Right cardiac atrium (tissue), 5 donors: ENCODE data around the gene ABI3BP. TPM values are rescaled to one million over a fixed set of nuclear protein-coding genes. Genes with fewer than 3 reads are reported as not detected.
"Not testable (repeated sequence)": the region's sequence is repeated elsewhere in the genome, so short reads cannot be mapped to it uniquely, and the experiment has no call there.

Experiments used
- ATAC-seq, 2 donors: fragments of 200-7000 bp; cut with Tn5 transposase; one replicate each; pipeline versions ENCODE4 v1.8.0 to v1.9.1; 2020; ENCODE audit warnings: moderate library complexity in 2 of 2, mild to moderate bottlenecking in 1 of 2
- DNase-seq, 3 donors: peaks; one replicate each; pipeline ENCODE4 v3.0.0-alpha.2; 2020
- H3K27ac ChIP-seq: one replicate; pipeline ENCODE4 v1.5.1; 2013; ENCODE audit warnings: mild to moderate bottlenecking, low read length, control low read depth, moderate library complexity
- H3K27me3 ChIP-seq: one replicate; pipeline ENCODE4 v1.6.1; 2013; ENCODE audit not compliant: control insufficient read depth, insufficient read depth
- H3K4me1 ChIP-seq: one replicate; pipeline ENCODE4 v1.6.1; 2013; ENCODE audit warnings: low read length; ENCODE audit not compliant: control insufficient read depth, insufficient read depth
- H3K4me3 ChIP-seq: one replicate; pipeline ENCODE4 v1.5.1; 2013; ENCODE audit warnings: low read length, control low read depth
- H3K9me3 ChIP-seq: one replicate; pipeline ENCODE4 v1.6.1; 2013; ENCODE audit warnings: low read length; ENCODE audit not compliant: control insufficient read depth
- WGBS: extraction: QIAGEN DNeasy Blood & Tissue Kit; methylation state at CpG from one replicate; pipeline ENCODE4 v1.1.7; 2013; 5-methylcytosine and 5-hydroxymethylcytosine counted together
- intact Hi-C, 4 donors: fragments of 100-400 bp; cut with DNase I; formaldehyde crosslinking; loops; one replicate each; pipeline versions ENCODE4 v1.11.0 to v1.14.0; 2022 to 2023
- polyA plus RNA-seq: library from polyadenylated mRNA; stranded (reverse); fragments of 200-250 nt; gene quantifications from one replicate; pipeline ENCODE4 v1.2.3, GENCODE V29; 2013
- total RNA-seq, 4 donors: library from RNA; stranded (reverse); fragmentation: NEBNext Ultra II Directional; extraction: Animal tissue kit (Norgen Biotek cat#: 25700); gene quantifications; one replicate each; pipeline ENCODE4 v1.2.1, GENCODE V29; 2021
- donor health status: healthy with polysubstance abuse.
- donor health status: DM: no; HTN: yes; CAD: no.
- donor health status: DM: no; HTN: no; CAD: no.
- donor health status: DM: no; HTN: yes; CAD: no; lungs with severe emphysema.
- donor health status: DM: yes; HTN: yes; CAD: no.

Gene ABI3BP
- total and polyA plus RNA-seq, 5 donors, result 14.5 to 69.5 (median 49.7) TPM

DNA sequence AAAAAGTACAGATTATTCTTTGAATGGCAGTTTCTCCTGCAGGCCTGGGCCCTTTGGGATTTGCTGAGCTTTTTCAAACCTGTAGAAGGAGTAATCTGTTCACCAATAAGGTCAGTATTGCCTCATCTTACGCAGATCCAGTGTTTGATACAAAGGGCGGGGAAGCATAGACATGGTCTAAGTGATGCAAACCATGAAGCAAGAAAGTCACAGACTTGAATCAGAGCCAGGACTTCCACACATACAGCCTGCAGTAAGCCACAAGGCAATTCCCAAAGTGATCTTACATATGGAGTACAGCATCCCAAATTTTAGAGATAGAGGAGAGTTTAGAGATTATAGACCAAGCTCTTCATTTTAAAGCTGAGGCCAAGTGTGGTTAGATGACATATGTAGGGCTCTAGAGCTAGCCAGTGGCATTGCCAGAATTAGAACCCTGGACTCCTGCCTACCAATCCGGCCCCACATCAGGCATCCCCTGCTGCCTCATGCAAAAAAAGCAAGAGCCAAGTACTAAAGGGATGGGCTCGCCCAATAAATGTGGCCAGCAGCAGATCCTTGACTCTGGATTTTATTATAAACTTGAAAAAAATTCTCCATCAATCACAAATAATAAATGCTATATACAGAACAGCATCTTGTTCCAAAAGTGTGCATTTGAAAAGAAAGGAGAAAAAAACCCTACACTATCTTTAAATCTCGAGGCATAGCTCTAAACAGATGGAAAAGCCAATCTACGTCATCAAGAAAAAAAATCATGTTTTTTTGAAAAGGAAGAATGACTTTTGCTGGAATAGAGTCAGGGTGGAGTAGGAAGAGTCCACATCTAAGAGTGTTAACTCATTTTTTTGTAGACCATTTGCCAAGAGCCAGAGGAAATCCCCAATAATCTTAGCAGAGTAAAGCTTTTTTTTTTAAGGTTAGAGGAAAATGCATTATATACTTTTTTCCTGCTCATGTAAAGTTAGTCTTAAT is 24.0 kb downstream of the ABI3BP start:
- H3K4me3 ChIP-seq, result no peak overlapping the region
- ATAC-seq, result peak; percentile 73 to 76
- WGBS, result 60% methylated on average over 6 of the region's 6 CpGs
- DNase-seq, result peak; percentile 42 to 67 (median 55)
- H3K27me3 ChIP-seq, result no peaks in the 10 kb centered on the region
- H3K27ac ChIP-seq, result no peak overlapping the region
- intact Hi-C loops, result no loop called here
- no peaks in the 10 kb centered on the region for H3K4me1 ChIP-seq
- no peaks in the 10 kb centered on the region for H3K9me3 ChIP-seq

DNA sequence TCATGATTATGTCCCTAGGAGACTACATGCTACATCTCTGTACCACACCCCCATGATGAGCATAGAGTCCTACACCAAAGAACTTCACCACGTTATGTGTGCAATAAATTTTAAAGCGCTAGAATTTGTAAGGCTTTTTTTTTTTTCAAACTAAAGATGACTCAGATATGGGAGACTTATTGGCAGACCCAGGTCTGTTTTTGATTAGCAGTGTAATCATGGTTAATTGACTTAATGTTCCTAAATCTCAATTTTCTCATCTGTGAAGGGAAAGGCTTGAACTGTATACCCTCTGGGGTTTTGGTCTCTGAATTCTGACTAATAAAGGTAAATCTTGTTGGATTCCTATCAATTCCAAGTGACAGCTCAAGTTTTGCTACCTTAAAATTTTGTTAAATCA is 26.4 kb downstream of the ABI3BP start:
- Histone ChIP-seq H3K27me3 (no peaks in the 10 kb centered on the region), H3K4me3 (no peak overlapping the region), H3K27ac (no peak overlapping the region), H3K4me1 (no peaks in the 10 kb centered on the region), H3K9me3 (no peaks in the 10 kb centered on the region)
- WGBS, result 78% methylated on average over 2 of the region's 2 CpGs
- ATAC-seq (no peak), DNase-seq (no peak)
- intact Hi-C loops, result no loop called here

DNA sequence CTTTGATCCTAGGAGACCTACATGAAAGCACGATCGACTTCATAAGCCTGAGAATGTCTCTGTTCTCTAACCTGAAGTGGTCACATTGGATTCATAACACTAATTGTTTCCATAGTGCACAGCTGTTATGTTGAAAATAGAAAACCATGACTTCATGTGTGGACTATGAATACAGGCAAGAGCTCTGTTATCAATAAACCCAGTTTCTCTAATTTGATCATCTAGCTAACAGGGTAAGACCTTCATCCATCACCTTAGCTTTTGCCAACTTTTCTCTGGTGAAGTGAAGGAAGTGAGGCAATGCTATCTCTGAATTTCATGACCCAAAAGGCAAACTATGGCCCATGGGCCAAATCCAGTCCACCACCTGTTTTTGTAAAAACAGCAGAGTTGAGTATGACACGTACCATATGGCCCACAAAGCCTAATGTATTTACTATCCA is 27.2 kb downstream of the ABI3BP start:
- intact Hi-C loops, result no loop called here
- WGBS, result 55% methylated on average over 3 of the region's 3 CpGs
- Histone ChIP-seq H3K27me3 (no peaks in the 10 kb centered on the region), H3K9me3 (no peaks in the 10 kb centered on the region), H3K4me3 (no peak overlapping the region), H3K27ac (no peak overlapping the region), H3K4me1 (no peaks in the 10 kb centered on the region)
- ATAC-seq (no peak), DNase-seq (no peak)

DNA sequence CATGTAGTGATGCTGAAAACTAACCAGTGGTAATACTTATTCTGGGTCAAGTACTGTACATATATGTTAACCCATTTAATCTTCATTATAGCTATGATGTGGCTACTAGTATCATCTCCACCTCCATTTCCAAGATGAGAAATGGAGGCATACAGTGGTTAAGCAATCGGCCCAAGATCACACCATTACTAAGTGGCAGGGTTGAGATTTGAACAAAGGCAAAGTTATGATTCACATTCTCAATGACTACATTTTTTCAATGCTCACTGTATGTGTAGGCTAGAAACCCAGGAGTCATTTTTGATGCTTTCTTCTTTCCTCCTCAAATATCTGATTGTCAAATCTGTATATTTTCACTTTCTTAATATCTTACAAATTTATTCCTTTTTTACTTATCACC is 30.2 kb downstream of the ABI3BP start:
- Histone ChIP-seq H3K27ac (no peak overlapping the region), H3K4me3 (no peak overlapping the region), H3K4me1 (no peaks in the 10 kb centered on the region), H3K9me3 (no peaks in the 10 kb centered on the region), H3K27me3 (no peaks in the 10 kb centered on the region)
- WGBS, result 89% methylated on average over 1 of the region's 1 CpG
- DNase-seq (no peak), ATAC-seq (no peak)
- intact Hi-C loops, result no loop called here

DNA sequence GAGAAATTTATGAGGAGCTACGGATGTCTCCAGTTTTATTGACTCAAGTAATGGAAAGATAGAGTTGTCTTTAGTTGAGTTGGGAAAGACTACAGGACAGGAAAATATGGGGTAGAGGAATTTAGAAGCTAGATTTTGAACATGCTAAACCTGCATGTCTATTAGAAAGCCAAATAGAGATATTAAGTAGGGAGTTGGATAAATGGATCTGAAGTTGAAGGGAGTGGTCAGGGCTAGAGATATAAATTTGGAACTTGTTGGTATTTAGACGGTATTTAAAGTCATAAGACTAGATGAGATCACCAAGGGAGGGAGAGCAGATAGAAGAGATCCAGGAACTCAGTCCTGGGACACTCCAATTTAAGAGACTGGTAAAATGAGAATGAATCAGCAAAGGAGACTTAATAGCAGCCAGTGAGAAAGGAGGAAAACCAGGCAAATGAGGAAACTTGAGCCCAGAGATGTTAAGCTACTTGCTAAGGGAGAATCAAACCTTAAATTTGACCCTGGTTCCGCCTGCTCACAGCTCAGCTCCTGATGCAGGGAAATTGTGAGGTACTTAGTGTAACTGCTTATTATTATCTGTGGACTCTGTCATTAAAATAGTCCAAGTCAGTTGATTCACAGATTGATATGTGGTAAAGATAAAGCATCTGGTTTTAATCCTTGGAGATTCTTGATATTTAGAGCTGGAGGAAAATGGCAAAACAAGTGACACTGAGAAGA is 35.8 kb downstream of the ABI3BP start:
- DNase-seq (no peak), ATAC-seq (peak; percentile 54 to 71)
- no peaks in the 10 kb centered on the region for H3K27me3 ChIP-seq
- intact Hi-C loops, result no loop called here
- no peaks in the 10 kb centered on the region for H3K4me1 ChIP-seq
- H3K27ac ChIP-seq, result no peak overlapping the region
- no peak overlapping the region for H3K4me3 ChIP-seq
- no peaks in the 10 kb centered on the region for H3K9me3 ChIP-seq
- WGBS, result 64% methylated on average over 3 of the region's 3 CpGs

DNA sequence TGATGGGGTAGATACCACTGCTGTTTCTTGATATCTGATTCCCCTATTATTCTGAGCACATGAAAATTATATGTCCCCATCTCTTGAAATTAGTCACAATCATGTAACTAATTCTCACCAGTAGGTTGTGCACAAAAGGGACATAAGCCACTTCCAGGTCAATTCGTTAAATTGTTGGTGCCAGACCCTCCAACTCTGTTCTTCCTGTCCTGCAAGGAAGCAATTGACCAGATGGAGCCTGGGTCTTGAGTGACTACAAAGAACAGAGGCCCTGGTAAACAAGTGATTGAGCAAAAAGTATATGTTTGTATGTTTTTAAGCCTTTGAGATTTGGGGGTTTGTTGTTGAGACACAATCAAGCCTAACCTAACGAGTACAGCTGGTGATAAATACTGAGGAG is 36.9 kb downstream of the ABI3BP start:
- no peaks in the 10 kb centered on the region for H3K9me3 ChIP-seq
- ATAC-seq (no peak), DNase-seq (no peak)
- no peaks in the 10 kb centered on the region for H3K4me1 ChIP-seq
- intact Hi-C loops, result no loop called here
- WGBS, result 60% methylated on average over 2 of the region's 2 CpGs
- H3K27ac ChIP-seq, result no peak overlapping the region
- H3K4me3 ChIP-seq, result no peak overlapping the region
- no peaks in the 10 kb centered on the region for H3K27me3 ChIP-seq

DNA sequence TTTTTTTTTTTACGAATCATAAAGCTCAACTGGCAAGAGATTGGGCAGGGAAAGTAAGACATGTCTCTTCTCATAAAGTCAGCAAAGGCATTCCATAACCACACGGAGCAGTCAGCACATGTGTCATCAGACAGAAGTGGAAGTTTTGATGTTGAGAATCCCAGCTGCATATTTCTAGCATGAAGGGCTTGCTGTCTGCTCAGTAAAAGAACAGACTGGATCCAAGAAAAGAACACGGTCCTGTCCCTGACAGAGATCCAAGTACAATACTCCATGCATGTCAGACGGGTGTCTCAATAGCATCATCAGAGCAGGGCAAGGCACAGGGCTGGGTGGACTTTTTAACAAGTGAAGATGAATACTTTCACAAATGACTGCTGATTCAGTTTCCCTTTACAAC is 38.2 kb downstream of the ABI3BP start:
- Histone ChIP-seq H3K4me3 (no peak overlapping the region), H3K9me3 (no peaks in the 10 kb centered on the region), H3K27ac (no peak overlapping the region), H3K27me3 (no peaks in the 10 kb centered on the region), H3K4me1 (no peaks in the 10 kb centered on the region)
- peak in 2 of 3 donors; percentile 52 to 70 for DNase-seq
- ATAC-seq, result peak; percentile 90 to 95
- 23% methylated on average over 4 of the region's 4 CpGs for WGBS
- intact Hi-C loops, result no loop called here

DNA sequence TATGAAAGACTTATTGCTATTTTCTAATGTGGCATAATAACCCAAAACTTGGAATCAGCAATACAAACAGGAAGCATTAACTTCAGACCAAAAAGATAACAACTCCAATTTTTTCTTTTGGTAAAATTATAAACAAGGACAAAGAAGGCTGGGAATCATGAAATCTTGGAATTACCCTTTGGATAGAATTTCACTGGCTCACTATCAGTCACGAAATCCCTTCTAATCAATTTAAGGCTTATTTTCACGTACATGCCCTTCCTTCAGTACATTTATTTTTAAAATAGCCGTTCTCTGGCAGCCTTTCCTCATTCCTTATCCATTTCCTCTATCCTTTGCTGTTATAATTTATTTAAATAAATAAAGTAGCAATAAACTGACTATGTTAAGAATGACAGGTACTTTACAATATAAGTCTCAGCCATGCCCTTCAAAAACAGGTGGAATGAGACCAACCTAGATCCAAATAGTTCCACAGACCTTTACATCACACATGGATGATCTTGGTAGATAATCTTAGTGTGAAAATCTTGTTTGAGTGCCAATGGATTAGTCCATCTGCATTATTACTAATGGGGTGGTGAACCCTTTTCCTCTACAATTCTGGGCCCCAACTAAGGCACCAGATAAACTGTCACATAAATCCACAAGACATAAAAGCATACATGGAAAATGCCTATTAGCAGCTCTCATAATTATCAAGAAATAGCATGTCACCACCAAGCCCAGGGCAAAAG is 38.9 kb downstream of the ABI3BP start:
- H3K4me3 ChIP-seq, result no peak overlapping the region
- DNase-seq (no peak), ATAC-seq (no peak)
- no peaks in the 10 kb centered on the region for H3K4me1 ChIP-seq
- no peaks in the 10 kb centered on the region for H3K27me3 ChIP-seq
- intact Hi-C loops, result no loop called here
- no peaks in the 10 kb centered on the region for H3K9me3 ChIP-seq
- WGBS, result 36% methylated on average over 3 of the region's 3 CpGs
- no peak overlapping the region for H3K27ac ChIP-seq

DNA sequence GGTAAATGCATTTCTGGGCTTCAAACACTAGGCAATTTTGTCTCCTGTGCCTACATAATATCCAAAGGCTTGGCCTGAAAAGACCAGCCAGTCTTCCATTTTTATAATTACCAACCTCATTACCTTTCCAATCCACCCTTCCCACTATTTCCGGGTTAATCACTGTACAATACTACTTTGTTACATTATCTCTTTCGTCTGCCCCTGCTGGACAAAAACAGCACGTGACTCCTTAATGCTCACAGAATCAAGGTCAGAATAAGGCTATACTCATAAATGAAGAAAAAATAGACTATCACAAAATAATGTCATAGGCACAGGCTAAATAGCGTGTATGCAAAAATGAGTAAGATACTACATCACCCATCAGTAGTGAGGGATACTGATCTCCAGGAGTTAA is 40.1 kb downstream of the ABI3BP start:
- 47% methylated on average over 4 of the region's 4 CpGs for WGBS
- DNase-seq (no peak), ATAC-seq (no peak)
- H3K27me3 ChIP-seq, result no peaks in the 10 kb centered on the region
- no peaks in the 10 kb centered on the region for H3K9me3 ChIP-seq
- H3K27ac ChIP-seq, result no peak overlapping the region
- intact Hi-C loops, result no loop called here
- H3K4me1 ChIP-seq, result no peaks in the 10 kb centered on the region
- H3K4me3 ChIP-seq, result no peak overlapping the region

DNA sequence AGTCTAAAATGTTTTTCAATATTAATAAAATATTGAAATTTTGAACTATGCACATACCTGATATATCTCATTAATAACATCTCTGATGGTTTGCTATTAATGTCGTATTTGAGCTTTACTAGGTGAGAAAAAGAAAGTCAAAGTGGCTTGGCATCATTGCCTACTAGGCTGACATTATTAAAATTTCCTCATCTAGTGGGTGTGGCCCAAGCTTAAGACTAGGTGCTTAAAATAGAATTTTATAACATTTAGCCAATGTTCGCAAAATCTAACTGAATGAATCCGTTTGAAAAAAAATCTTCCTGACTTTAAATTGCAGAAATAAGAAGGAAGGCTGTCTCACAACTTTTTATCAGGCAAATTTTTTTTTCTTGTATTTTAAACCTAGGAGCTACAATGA is 46.1 kb downstream of the ABI3BP start:
- H3K27me3 ChIP-seq, result no peaks in the 10 kb centered on the region
- ATAC-seq (no peak), DNase-seq (no peak)
- peaks cover 2% of the 10 kb centered on the region for H3K4me1 ChIP-seq
- intact Hi-C loops, result no loop called here
- H3K9me3 ChIP-seq, result no peaks in the 10 kb centered on the region
- H3K4me3 ChIP-seq, result no peak overlapping the region
- 54% methylated on average over 3 of the region's 3 CpGs for WGBS
- no peak overlapping the region for H3K27ac ChIP-seq

DNA sequence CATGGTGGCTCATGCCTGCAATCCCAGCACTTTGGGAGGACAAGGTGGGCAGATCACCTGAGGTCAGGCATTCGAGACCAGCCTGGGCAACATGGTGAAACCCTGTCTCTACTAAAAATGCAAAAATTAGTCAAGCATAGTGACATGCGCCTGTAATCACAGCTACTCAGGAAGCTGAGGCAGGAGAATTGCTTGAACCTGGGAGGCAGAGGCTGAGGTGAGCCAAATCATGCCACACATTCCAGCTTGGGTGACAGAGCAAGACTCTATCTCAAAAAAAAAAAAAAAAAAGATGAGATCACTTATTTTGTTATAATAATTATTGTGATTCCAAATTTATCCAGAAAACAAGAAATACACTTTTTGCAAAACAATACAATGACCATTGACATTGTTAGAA is 47.1 kb downstream of the ABI3BP start:
- not testable (repeated sequence) for H3K9me3 ChIP-seq, H3K4me1 ChIP-seq
- WGBS, result 91% methylated on average over 2 of the region's 2 CpGs

More for the DNA sequence above, 47.1 kb downstream of the ABI3BP start:
- ATAC-seq, intact Hi-C loops, H3K4me3 ChIP-seq, H3K27me3 ChIP-seq, DNase-seq, H3K27ac ChIP-seq: not testable (repeated sequence)
